Type B pancreatic cell (in vitro differentiated cells): Measurements from ENCODE around the gene ACSM3. TPM values are rescaled to one million over a fixed set of nuclear protein-coding genes. Genes with fewer than 3 reads are reported as not detected.

Experiments
- DNase-seq: peaks from one replicate; pipeline ENCODE4 v3.0.0; 2021; ENCODE audit warnings: mixed read lengths; ENCODE audit not compliant: unreplicated experiment; ENCODE audit errors: extremely low spot score
- H3K27ac Mint-ChIP-seq: 2 replicates; pipeline ENCODE4 v1.8.0; 2021; ENCODE audit warnings: mild to moderate bottlenecking, mixed read lengths
- H3K27me3 Mint-ChIP-seq: 2 replicates; pipeline ENCODE4 v1.8.0; 2021; ENCODE audit warnings: mixed read lengths
- H3K36me3 Mint-ChIP-seq: 2 replicates; pipeline ENCODE4 v1.8.0; 2021; ENCODE audit warnings: mixed read lengths
- H3K4me1 Mint-ChIP-seq: one replicate; pipeline ENCODE4 v1.8.0; 2021; ENCODE audit warnings: mixed read lengths; ENCODE audit not compliant: unreplicated experiment
- H3K4me3 Mint-ChIP-seq: 2 replicates; pipeline ENCODE4 v1.8.0; 2021; ENCODE audit warnings: mild to moderate bottlenecking, mixed read lengths
- H3K9me3 Mint-ChIP-seq: 2 replicates; pipeline ENCODE4 v1.8.0; 2021; ENCODE audit warnings: mixed read lengths
- total RNA-seq: library from RNA; stranded (reverse); gene quantifications from 2 replicates; pipeline ENCODE4 v1.2.1, GENCODE V29; 2021; ENCODE audit warnings: low replicate concordance
- TF ChIP-seq, protein P1 (sequence below): fragments of 200-600 bp; sonication (generic); conservative IDR thresholded peaks from 2 replicates; pipeline ENCODE4 v1.5.0; 2021; ENCODE audit warnings: antibody characterized with exemption, mild to moderate bottlenecking

Gene ACSM3
- total RNA-seq, 1 donor from 2014 or later, result 22.6 TPM

- Mint-ChIP-seq H3K4me1 (no peaks in the 10 kb centered on the region), H3K36me3 (peaks cover 4% of the 10 kb centered on the region), H3K9me3 (no peaks in the 10 kb centered on the region), H3K4me3 (no peak overlapping the region), H3K27me3 (no peaks in the 10 kb centered on the region), H3K27ac (no peak overlapping the region)
- TF ChIP-seq, protein P1, sequence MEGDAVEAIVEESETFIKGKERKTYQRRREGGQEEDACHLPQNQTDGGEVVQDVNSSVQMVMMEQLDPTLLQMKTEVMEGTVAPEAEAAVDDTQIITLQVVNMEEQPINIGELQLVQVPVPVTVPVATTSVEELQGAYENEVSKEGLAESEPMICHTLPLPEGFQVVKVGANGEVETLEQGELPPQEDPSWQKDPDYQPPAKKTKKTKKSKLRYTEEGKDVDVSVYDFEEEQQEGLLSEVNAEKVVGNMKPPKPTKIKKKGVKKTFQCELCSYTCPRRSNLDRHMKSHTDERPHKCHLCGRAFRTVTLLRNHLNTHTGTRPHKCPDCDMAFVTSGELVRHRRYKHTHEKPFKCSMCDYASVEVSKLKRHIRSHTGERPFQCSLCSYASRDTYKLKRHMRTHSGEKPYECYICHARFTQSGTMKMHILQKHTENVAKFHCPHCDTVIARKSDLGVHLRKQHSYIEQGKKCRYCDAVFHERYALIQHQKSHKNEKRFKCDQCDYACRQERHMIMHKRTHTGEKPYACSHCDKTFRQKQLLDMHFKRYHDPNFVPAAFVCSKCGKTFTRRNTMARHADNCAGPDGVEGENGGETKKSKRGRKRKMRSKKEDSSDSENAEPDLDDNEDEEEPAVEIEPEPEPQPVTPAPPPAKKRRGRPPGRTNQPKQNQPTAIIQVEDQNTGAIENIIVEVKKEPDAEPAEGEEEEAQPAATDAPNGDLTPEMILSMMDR, result no peak
- no peak for DNase-seq
Measured at GRCh38 chr16:20782470-20782869, 18.7 kb downstream of the ACSM3 start.

- DNase-seq, result no peak
- TF ChIP-seq, protein P1, result no peak
- no peak overlapping the region for H3K4me3 Mint-ChIP-seq
- H3K4me1 Mint-ChIP-seq, result no peaks in the 10 kb centered on the region
- H3K36me3 Mint-ChIP-seq, result peaks cover 4% of the 10 kb centered on the region
- no peak overlapping the region for H3K27ac Mint-ChIP-seq
- no peaks in the 10 kb centered on the region for H3K27me3 Mint-ChIP-seq
- H3K9me3 Mint-ChIP-seq, result no peaks in the 10 kb centered on the region
Measured at GRCh38 chr16:20784204-20784603, 20.4 kb downstream of the ACSM3 start.

- no peaks in the 10 kb centered on the region for H3K9me3 Mint-ChIP-seq
- H3K4me3 Mint-ChIP-seq, result no peak overlapping the region
- DNase-seq, result no peak
- TF ChIP-seq, protein P1, result no peak
- no peak overlapping the region for H3K27ac Mint-ChIP-seq
- no peaks in the 10 kb centered on the region for H3K4me1 Mint-ChIP-seq
- no peaks in the 10 kb centered on the region for H3K27me3 Mint-ChIP-seq
- no peaks in the 10 kb centered on the region for H3K36me3 Mint-ChIP-seq
Measured at GRCh38 chr16:20789130-20789529, 25.3 kb downstream of the ACSM3 start.

- no peaks in the 10 kb centered on the region for H3K9me3 Mint-ChIP-seq
- DNase-seq, result no peak
- H3K4me3 Mint-ChIP-seq, result no peak overlapping the region
- H3K36me3 Mint-ChIP-seq, result no peaks in the 10 kb centered on the region
- no peak overlapping the region for H3K27ac Mint-ChIP-seq
- H3K4me1 Mint-ChIP-seq, result no peaks in the 10 kb centered on the region
- TF ChIP-seq, protein P1, result no peak
- H3K27me3 Mint-ChIP-seq, result no peaks in the 10 kb centered on the region
Measured at GRCh38 chr16:20791923-20792612, 28.3 kb downstream of the ACSM3 start.

DNA sequence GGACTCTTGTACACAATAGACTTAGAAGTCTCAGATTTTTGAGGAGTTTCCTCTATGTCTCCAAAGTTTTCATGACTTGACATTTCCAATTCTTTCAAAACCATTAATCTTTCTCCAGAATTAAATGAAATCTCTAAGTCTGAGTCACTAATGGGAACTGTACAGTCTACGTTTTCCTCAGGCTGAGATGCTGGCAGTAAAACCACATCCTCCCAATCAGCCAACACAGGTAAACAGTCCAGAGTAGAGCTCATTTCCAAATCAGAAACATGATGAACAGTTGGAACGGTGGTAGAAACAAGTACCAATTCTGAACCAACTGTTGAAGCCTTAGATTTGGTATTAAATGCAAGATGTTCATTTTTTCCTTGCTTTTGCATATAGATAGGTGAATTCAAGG, 34.5 kb downstream of the ACSM3 start:
- H3K4me3 Mint-ChIP-seq, result no peak overlapping the region
- TF ChIP-seq, protein P1, result no peak
- no peaks in the 10 kb centered on the region for H3K9me3 Mint-ChIP-seq
- no peak overlapping the region for H3K27ac Mint-ChIP-seq
- H3K36me3 Mint-ChIP-seq, result peaks cover 5% of the 10 kb centered on the region
- no peak for DNase-seq
- H3K27me3 Mint-ChIP-seq, result no peaks in the 10 kb centered on the region
- H3K4me1 Mint-ChIP-seq, result peaks cover 2% of the 10 kb centered on the region
